NCI-H748 treated with DMSO at 0.1 percent for 48 hours (cell line): ENCODE results near the gene TMED8.
"Not testable (repeated sequence)": the region's sequence is repeated elsewhere in the genome, so short reads cannot be mapped to it uniquely, and the experiment has no call there.

Experiments used
- DNase-seq: peaks from one replicate; lab custom pipeline; 2025; lab: John Stamatoyannopoulos, UW

TMED8 gene, protein sequence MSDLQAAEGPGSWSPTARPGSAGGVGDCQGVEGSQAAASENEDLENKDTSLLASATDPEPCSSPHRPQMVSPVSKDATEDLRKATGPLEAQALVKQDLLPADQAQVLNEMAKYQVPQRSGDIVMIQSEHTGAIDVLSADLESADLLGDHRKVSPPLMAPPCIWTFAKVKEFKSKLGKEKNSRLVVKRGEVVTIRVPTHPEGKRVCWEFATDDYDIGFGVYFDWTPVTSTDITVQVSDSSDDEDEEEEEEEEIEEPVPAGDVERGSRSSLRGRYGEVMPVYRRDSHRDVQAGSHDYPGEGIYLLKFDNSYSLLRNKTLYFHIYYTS

GRCh38 chr14:77376771-77377501 is at the start of gene TMED8, which contains the start of gene SAMD15:
TSS of gene TMED8 (minus strand) at chr14:77377094. CDS start at chr14:77377053, 41 bp downstream.
TSS of gene SAMD15 (plus strand) at chr14:77377379. CDS start at chr14:77377419, 40 bp downstream.
- peak; percentile 79 for DNase-seq

DNA sequence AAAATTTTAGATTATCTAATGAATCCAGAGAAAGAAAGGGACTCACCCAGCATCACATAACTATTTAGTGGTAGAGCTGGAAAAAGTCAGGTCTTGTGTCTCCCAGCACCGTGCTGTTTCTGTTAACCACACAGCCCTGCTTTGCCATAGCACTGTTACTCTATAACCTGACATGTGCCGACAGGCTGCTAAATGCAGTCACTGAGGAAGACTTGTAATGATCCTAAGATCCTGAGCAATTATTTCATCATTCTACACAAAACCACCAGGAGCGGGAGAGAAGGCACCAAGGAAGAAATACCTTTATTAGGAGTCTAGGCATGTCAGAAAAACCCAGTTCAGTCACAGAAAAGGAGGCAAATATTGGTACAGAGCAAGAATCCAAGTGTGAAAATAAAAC is 49.5 kb upstream of the TMED8 start:
- no peak for DNase-seq

DNA sequence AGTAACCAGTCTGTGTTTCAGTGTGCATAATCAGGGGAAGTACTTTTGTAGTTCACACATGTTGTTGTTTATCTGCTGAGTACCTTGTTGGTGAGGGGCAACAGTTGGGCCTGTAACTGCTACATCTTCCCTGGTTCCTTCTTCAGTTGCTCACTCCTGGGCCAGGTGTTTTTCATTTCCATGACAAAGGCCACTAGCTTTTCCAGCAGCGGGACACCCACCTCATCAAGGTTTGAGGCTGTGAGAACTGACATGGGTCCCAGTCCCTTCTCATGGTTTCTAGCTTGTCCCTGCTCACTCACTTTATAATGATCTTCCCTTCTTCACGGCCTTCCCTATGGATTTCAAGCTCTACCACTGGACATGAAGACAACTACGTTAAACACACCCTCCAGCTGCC is 48.0 kb upstream of the TMED8 start:
- DNase-seq, result no peak

- DNase-seq, result no peak
Measured at GRCh38 chr14:77423423-77423822, 46.5 kb upstream of the TMED8 start, which contains the start of gene NOXRED1. TSS of gene NOXRED1 (minus strand) at chr14:77423523. CDS start at chr14:77422889, 634 bp downstream.

- no peak for DNase-seq
Measured at GRCh38 chr14:77421201-77421600, 44.3 kb upstream of the TMED8 start.

- DNase-seq, result no peak
Measured at GRCh38 chr14:77416836-77417235, 39.9 kb upstream of the TMED8 start.

- not testable (repeated sequence) for DNase-seq
Measured at GRCh38 chr14:77416098-77416497, 39.2 kb upstream of the TMED8 start.

DNA sequence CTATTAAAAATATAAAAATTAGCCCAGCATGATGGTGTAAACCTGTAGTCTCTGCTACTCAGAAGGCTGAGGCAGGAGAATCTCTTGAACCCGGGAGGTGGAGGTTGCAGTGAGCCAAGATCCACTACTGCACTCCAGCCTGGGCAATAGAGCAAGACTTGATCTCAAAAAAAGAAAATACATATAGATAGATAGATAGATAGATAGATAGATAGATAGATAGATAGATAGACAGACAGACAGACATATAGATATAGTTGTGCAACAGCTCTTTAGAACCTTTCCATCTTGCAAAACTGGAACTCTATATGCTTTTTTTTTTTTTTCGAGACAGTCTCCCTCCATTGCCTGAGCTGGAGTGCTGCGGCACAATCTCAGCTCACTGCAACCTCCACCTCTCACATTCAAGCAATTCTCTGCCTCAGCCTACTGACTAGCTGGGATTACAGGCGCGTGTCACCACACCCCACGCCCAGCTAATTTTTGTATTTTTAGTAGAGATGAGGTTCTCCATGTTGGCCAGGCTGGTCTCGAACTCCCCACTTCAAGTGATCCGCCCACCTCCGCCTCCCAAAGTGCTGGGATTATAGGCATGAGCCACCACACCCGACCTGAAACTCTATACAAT is 38.6 kb upstream of the TMED8 start:
- DNase-seq, result not testable (repeated sequence)

DNA sequence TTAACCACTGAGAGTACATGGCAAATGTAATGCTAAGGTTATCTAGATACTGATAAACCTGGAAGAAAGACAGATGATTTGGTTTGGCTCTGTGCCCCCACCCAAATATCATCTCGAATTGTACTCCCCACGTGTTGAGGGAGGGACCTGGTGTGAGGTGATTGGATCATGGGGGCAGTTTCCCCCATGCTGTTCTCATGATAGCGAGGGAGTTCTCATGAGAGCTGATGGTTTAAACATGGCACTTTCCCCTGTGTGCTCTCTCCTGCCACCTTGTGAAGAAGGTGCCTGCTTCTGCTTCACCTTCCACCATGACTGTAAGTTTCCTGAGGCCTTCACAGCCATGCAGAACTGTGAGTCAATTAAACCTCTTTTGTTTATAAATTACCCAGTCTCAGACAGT is 32.2 kb upstream of the TMED8 start:
- DNase-seq, result no peak

DNA sequence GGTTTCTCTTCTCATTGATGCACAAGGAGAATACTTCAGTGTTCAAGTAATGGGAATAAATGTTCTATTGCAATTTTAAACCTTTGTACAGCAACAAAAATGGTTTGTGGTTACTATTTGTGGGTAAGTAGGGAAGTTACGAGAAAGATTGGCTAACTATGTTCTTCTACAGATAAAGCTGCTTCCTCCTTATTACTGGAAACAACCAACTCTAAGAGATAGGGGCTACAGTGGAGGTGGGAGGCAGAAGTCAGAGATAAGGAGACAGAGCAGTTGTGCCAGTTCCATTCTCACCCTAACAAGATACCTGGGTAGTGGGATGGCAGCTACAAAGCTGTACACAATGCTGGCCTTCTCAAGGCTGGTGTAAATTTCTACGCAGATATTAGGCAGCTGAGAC is 30.3 kb upstream of the TMED8 start:
- DNase-seq, result no peak

DNA sequence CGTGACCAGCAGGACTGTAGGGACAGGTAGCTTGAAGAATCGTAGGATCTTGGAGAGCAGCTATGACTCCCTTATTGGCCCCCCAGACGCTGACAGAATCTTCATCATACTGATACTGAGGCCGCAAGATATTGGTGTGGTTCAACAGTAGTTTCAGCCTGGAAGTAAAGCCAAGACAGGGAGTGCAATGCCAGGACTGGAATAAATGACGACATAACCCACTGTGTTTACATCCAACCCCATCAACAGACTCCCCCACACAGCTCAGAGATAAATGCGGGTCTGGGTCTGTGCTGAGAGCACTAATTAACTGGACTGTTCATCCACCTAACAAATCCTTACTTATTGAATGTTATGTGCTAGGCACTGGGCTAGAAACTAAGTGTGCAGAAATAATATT is 29.8 kb upstream of the TMED8 start:
- DNase-seq, result no peak

DNA sequence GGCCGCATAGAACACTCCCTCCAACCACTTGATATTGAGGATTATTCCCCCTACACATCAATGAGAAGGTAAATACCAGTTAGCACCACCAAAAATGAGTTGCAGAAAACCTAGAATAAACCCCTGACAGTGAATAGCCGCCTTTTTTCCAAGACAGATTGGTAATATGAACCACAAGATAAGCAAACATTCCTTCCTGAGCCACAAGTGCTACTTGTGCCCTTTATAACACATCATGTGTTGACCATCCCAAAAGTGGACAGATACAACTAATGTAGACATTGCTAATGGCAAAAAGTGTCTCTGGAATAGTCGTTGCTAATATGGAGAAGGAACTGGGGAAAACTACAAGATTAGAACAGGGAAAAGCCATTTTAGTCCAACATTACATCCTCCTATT is 29.2 kb upstream of the TMED8 start:
- DNase-seq, result no peak

GRCh38 chr14:77403768-77404167 is 26.9 kb upstream of the TMED8 start:
- DNase-seq, result no peak

GRCh38 chr14:77400216-77400615 is 23.3 kb upstream of the TMED8 start:
- DNase-seq, result no peak

DNA sequence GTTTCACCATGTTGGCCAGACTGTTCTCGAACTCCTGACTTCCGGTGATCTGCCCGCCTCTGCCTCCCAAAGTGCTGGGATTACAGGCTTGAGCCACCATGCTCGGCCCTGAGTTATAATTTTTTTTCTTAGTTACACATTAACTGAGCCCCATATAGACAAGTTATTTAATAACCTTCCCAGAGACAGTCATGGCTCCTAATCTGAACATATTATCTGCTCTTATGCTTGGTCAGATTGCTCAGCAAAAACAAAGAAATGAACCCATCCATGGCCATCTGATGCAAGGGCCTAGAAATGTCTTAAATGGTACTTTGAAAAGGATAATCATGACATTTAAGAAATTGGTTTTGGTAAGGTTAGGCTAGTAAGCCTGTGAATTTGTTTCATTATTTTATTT is 13.3 kb upstream of the TMED8 start:
- no peak for DNase-seq

GRCh38 chr14:77378701-77379100 is 1.8 kb upstream of the TMED8 start:
- DNase-seq, result no peak

DNA sequence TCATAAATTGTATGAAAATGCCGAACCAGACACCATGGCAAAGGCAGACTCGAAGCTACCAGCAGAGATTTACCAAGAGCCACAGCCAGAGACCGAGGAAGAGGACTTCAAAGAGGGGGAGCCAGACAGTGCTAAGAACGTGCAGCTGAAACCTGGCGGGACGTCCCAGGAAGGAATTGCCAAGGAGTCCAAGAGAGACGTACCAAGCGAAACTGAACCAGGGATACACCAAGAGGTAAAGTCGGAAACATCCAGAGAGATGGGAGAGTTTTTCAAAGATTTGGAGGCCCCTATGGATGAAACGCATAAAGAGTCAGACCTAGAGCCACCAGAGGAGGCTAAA is 579 bp upstream of the TMED8 start:
- no peak for DNase-seq

DNA sequence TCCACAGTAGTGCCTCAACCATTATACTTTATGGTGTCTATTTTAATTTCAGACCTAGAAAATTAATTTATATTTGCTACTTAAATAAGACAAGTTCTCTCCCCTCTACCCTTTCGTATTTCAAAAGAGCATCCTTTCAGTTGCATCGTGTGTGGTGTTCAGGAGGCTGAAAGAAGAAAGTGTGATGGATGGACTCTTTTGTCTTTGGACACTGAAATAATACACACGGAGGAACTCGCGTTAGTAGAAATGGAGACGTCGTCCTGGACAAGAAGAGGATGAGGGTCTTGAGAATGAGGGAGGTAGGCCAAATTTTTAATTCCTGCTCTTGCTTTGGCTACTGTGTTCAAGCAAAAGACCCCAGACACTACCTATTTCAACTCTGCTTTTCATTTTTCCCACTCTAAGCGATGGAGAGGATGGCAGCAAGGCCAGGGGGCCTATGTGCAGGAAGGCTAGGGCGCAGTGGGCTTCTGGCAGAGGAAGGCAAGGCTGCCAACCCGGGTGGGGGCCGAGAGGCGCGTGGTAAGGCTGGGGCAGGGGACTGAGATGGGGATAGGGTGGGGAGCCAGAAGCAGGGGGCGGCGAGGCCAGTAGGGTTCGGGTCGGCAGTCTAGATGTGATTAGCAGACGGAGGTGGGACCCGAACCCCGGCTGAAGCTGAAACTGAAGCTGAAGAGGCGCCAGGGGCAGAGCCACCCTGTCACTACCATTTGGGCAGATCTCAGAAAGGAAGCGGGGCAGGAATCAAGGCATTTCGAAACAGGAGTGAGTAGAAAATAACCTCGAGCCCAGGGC is 722 bp downstream of the TMED8 start:
- DNase-seq, result no peak

- no peak for DNase-seq
Measured at GRCh38 chr14:77375164-77375950, 1.5 kb downstream of the TMED8 start.

- DNase-seq, result no peak
Measured at GRCh38 chr14:77372304-77372841, 4.5 kb downstream of the TMED8 start.

- no peak for DNase-seq
Measured at GRCh38 chr14:77369285-77369684, 7.6 kb downstream of the TMED8 start.
